HL-60 (cell line): Measurements from ENCODE around the gene ZNF681.

Source experiments
- DNase-seq, 2 experiments: peaks; one replicate each; pipeline ENCODE4 v3.0.0-alpha.2; 2010 to 2020; ENCODE audit warnings: low read depth in 1 of 2, low spot score in 1 of 2
- H3K27ac ChIP-seq: fragments of 250-450 bp; sonication (Bioruptor Pico); replicated peaks from 2 replicates; pipeline ENCODE4 v1.5.1; 2020; ENCODE audit warnings: mild to moderate bottlenecking, moderate library complexity
- H3K27me3 ChIP-seq: fragments of 250-450 bp; sonication (Bioruptor Pico); 2 replicates; pipeline ENCODE4 v1.5.1; 2021; ENCODE audit warnings: mild to moderate bottlenecking, moderate library complexity; ENCODE audit not compliant: insufficient read depth, poor library complexity, severe bottlenecking
- H3K4me3 ChIP-seq: replicated peaks from 2 replicates; pipeline ENCODE4 v1.5.1; 2011; ENCODE audit warnings: mild to moderate bottlenecking, control low read depth, low read length; ENCODE audit not compliant: insufficient read depth
- GABPA ChIP-seq: IDR thresholded peaks from 2 replicates; pipeline ENCODE4 v1.6.1; 2012; ENCODE audit warnings: low read depth
- POLR2AphosphoS5 ChIP-seq: IDR thresholded peaks from 2 replicates; pipeline ENCODE4 v1.6.1; 2012; ENCODE audit warnings: low read depth
- REST ChIP-seq: IDR thresholded peaks from 2 replicates; pipeline ENCODE4 v1.6.1; 2012; ENCODE audit warnings: low read depth; ENCODE audit not compliant: insufficient replicate concordance
- SPI1 ChIP-seq: IDR thresholded peaks from 2 replicates; pipeline ENCODE4 v1.6.1; 2012; ENCODE audit warnings: low read depth, mild to moderate bottlenecking, borderline replicate concordance
- TF ChIP-seq, protein P1 (sequence below): IDR thresholded peaks from one replicate; pipeline ENCODE4 v1.5.1; 2011; ENCODE audit warnings: low read length, control low read depth, inconsistent platforms; ENCODE audit not compliant: insufficient read depth

Gene ZNF681

GRCh38 chr19:23772675-23773063 lies 14.0 kb upstream of the ZNF681 start:
- Histone ChIP-seq H3K27ac (no peak overlapping the region), H3K4me3 (no peak overlapping the region), H3K27me3 (no peaks in the 10 kb centered on the region)
- TF ChIP-seq GABPA (no peak), POLR2AphosphoS5 (no peak), SPI1 (no peak), REST (no peak)
- TF ChIP-seq, protein P1, sequence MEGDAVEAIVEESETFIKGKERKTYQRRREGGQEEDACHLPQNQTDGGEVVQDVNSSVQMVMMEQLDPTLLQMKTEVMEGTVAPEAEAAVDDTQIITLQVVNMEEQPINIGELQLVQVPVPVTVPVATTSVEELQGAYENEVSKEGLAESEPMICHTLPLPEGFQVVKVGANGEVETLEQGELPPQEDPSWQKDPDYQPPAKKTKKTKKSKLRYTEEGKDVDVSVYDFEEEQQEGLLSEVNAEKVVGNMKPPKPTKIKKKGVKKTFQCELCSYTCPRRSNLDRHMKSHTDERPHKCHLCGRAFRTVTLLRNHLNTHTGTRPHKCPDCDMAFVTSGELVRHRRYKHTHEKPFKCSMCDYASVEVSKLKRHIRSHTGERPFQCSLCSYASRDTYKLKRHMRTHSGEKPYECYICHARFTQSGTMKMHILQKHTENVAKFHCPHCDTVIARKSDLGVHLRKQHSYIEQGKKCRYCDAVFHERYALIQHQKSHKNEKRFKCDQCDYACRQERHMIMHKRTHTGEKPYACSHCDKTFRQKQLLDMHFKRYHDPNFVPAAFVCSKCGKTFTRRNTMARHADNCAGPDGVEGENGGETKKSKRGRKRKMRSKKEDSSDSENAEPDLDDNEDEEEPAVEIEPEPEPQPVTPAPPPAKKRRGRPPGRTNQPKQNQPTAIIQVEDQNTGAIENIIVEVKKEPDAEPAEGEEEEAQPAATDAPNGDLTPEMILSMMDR = no peak
- no peak for DNase-seq

- no peak overlapping the region for H3K4me3 ChIP-seq
- no peak for DNase-seq
- H3K27me3 ChIP-seq = no peaks in the 10 kb centered on the region
- no peak for TF ChIP-seq GABPA
- no peak for TF ChIP-seq POLR2AphosphoS5
- TF ChIP-seq SPI1 = no peak
- TF ChIP-seq, protein P1 = no peak
- no peak for TF ChIP-seq REST
- no peak overlapping the region for H3K27ac ChIP-seq
Measured at GRCh38 chr19:23771761-23772674, 13.3 kb upstream of the ZNF681 start.

DNA sequence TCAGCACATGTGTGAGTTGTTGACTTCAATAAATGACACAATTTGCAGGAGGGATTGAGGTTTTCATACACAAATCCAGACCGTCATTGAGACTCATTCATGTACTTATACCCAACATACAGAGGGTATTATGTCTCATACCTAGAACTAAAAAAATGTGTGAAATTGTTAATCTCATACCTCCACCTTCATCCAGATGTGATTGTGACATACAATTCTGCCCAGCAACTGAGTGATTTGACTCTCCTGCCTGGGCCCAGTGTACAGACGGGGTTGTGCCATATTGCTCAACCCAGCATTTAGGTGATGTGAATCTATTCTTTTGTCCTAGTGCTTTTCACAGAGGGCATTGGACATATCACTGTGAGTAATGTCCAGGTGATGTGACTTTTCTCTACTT lies 12.6 kb upstream of the ZNF681 start:
- TF ChIP-seq, protein P1 = no peak
- TF ChIP-seq GABPA (no peak), POLR2AphosphoS5 (no peak)
- H3K27ac ChIP-seq = no peak overlapping the region
- H3K4me3 ChIP-seq = no peak overlapping the region
- no peaks in the 10 kb centered on the region for H3K27me3 ChIP-seq
- DNase-seq = no peak
